HepG2 (cell line): ENCODE results near the gene NTM. TPM values are rescaled to one million over a fixed set of nuclear protein-coding genes. Genes with fewer than 3 reads are reported as not detected.

Experiments used
- ATAC-seq: fragments of 200-7000 bp; cut with Tn5 transposase; 3 replicates; pipeline ENCODE4 v1.9.1; 2020; ENCODE audit warnings: mild to moderate bottlenecking, moderate library complexity
- BruUV-seq: library from RNA; stranded (reverse); fragments of 400-500 nt; replicated peaks from 2 replicates; lab custom pipeline; 2021; lab: Mats Ljungman, UMichigan
- CTCF ChIA-PET: fragments of 300-600 bp; formaldehyde crosslinking; extraction: SDS; loops from one replicate; lab custom pipeline; 2021; ENCODE audit warnings: low total read pairs, inconsistent platforms, low intra/inter-chr PET ratio; lab: Yijun Ruan, JAX
- POLR2A ChIA-PET: fragments of 350-600 bp; sonication (Branson Sonifier 250); formaldehyde crosslinking; loops from one replicate; lab custom pipeline; 2020; ENCODE audit warnings: antibody characterized with exemption, inconsistent platforms; lab: Yijun Ruan, JAX
- DNase-seq: peaks from one replicate; pipeline ENCODE4 v3.0.0-alpha.2; 2015; ENCODE audit warnings: low spot score
- FAIRE-seq: peaks from 3 replicates; lab custom pipeline; 2011; peaks lifted over from hg19 to GRCh38; lab: Jason Lieb, UNC
- H2AFZ ChIP-seq: one replicate; pipeline ENCODE4 v1.6.1; 2011; ENCODE audit warnings: low read length, inconsistent platforms
- H3K27ac ChIP-seq: fragments of 300-600 bp; 3 replicates; pipeline ENCODE4 v1.8.0; 2011; ENCODE audit warnings: mixed run types, mild to moderate bottlenecking, mixed read lengths, low read length, inconsistent platforms; ENCODE audit not compliant: insufficient read depth; ENCODE audit errors: extremely low read length
- H3K27me3 ChIP-seq, 2 experiments: fragments of 200-600 bp in 1 of 2; 2 replicates in 1 of 2; 3 replicates in 1 of 2; pipeline versions ENCODE4 v1.6.0 to v1.8.0; 2011; ENCODE audit warnings: low read length in 2 of 2, mild to moderate bottlenecking in 2 of 2, moderate library complexity in 2 of 2, inconsistent platforms in 1 of 2; ENCODE audit not compliant: insufficient read depth in 2 of 2, control insufficient read depth in 1 of 2
- H3K36me3 ChIP-seq, 2 experiments: fragments of 200-600 bp in 1 of 2; replicated peaks in 1 of 2; 2 replicates in 1 of 2; 3 replicates in 1 of 2; pipeline versions ENCODE4 v1.5.1 to v1.8.0; 2011; ENCODE audit warnings: low read length in 2 of 2, inconsistent platforms in 1 of 2; ENCODE audit not compliant: insufficient read depth in 2 of 2, control insufficient read depth in 1 of 2
- H3K4me1 ChIP-seq: 2 replicates; pipeline ENCODE4 v1.5.1; 2012; ENCODE audit warnings: low read length, inconsistent platforms; ENCODE audit not compliant: insufficient read depth
- H3K4me2 ChIP-seq: 2 replicates; pipeline ENCODE4 v1.6.0; 2011; ENCODE audit warnings: low read depth, low read length, inconsistent platforms
- H3K4me3 ChIP-seq, 3 experiments: fragments of 200-600 bp in 1 of 3; sonication (generic), shearing (Covaris generic) in 1 of 3; replicated peaks in 1 of 3; 2 replicates each; pipeline ENCODE4 v1.5.1; 2011 to 2016; ENCODE audit warnings: low read length in 3 of 3, inconsistent platforms in 2 of 3, low read depth in 2 of 3, mild to moderate bottlenecking in 2 of 3, control low read depth in 1 of 3, mixed read lengths in 1 of 3; ENCODE audit not compliant: insufficient read depth in 1 of 3
- H3K79me2 ChIP-seq: one replicate; pipeline ENCODE4 v1.6.1; 2011; ENCODE audit warnings: low read length, inconsistent platforms; ENCODE audit not compliant: insufficient read depth
- H3K9ac ChIP-seq: 2 replicates; pipeline ENCODE4 v1.6.0; 2011; ENCODE audit warnings: mild to moderate bottlenecking, low read depth, low read length, inconsistent platforms; ENCODE audit not compliant: insufficient read depth
- H3K9me3 ChIP-seq: 2 replicates; pipeline ENCODE4 v1.5.1; 2012; ENCODE audit warnings: mild to moderate bottlenecking, low read length
- H4K20me1 ChIP-seq: 2 replicates; pipeline ENCODE4 v1.6.0; 2011; ENCODE audit warnings: inconsistent platforms, mild to moderate bottlenecking, low read length, moderate library complexity; ENCODE audit not compliant: insufficient read depth
- BRF2 ChIP-seq: sonication (generic); formaldehyde crosslinking; IDR thresholded peaks from 2 replicates; pipeline ENCODE4 v1.8.1; 2022; ENCODE audit warnings: mild to moderate bottlenecking, missing genetic modification reagents
- HNRNPUL1 ChIP-seq: fragments of 200-400 bp; formaldehyde crosslinking; IDR thresholded peaks from 2 replicates; pipeline ENCODE4 v1.6.1; 2017; ENCODE audit warnings: low read depth, mild to moderate bottlenecking, low read length, moderate library complexity
- LRRFIP1 ChIP-seq: sonication (generic); formaldehyde crosslinking; conservative IDR thresholded peaks from 2 replicates; pipeline ENCODE4 v1.4.0; 2020; ENCODE audit warnings: missing genetic modification reagents
- NFE2 ChIP-seq: sonication (generic); formaldehyde crosslinking; IDR thresholded peaks from 2 replicates; pipeline ENCODE4 v1.4.0; 2020; ENCODE audit warnings: missing genetic modification reagents
- RFX5 ChIP-seq: IDR thresholded peaks from 2 replicates; pipeline ENCODE4 v1.6.1; 2011; ENCODE audit warnings: low read depth, low read length, improper control_type of control experiment
- THYN1 ChIP-seq: sonication (generic); formaldehyde crosslinking; IDR thresholded peaks from 2 replicates; pipeline ENCODE4 v1.8.1; 2023; ENCODE audit warnings: low read depth, mild to moderate bottlenecking, moderate library complexity, missing genetic modification reagents, borderline replicate concordance
- TOPORS ChIP-seq: sonication (generic); formaldehyde crosslinking; IDR thresholded peaks from 2 replicates; pipeline ENCODE4 v1.8.0; 2023; ENCODE audit warnings: mild to moderate bottlenecking, missing genetic modification reagents
- XBP1 ChIP-seq: sonication (generic); formaldehyde crosslinking; IDR thresholded peaks from 2 replicates; pipeline ENCODE4 v1.5.0; 2020; ENCODE audit warnings: missing genetic modification reagents
- ZNF10 ChIP-seq: sonication (generic); formaldehyde crosslinking; IDR thresholded peaks from 2 replicates; pipeline ENCODE4 v1.4.0; 2020; ENCODE audit warnings: mild to moderate bottlenecking, low read depth, missing genetic modification reagents, borderline replicate concordance
- ZNF296 ChIP-seq: sonication (generic); formaldehyde crosslinking; conservative IDR thresholded peaks from 2 replicates; pipeline ENCODE4 v1.5.0; 2020; ENCODE audit warnings: mild to moderate bottlenecking, missing genetic modification reagents
- ZNF576 ChIP-seq: sonication (generic); formaldehyde crosslinking; IDR thresholded peaks from 2 replicates; pipeline ENCODE4 v1.4.0; 2020; ENCODE audit warnings: mild to moderate bottlenecking, missing genetic modification reagents
- ZNF878 ChIP-seq: sonication (generic); formaldehyde crosslinking; IDR thresholded peaks from 2 replicates; pipeline ENCODE4 v1.8.1; 2023; ENCODE audit warnings: mild to moderate bottlenecking, missing genetic modification reagents, moderate library complexity
- WGBS: methylation state at CpG from one replicate; pipeline ENCODE4 v1.1.6; 2017; ENCODE audit warnings: low lambda C conversion rate; 5-methylcytosine and 5-hydroxymethylcytosine counted together
- in situ Hi-C: cut with HindIII; loops from 2 replicates; pipeline ENCODE4 v1.10.0; 2017; ENCODE audit warnings: low pct_unique_long_range_greater_than_20kb; ENCODE audit not compliant: extremely low pct_ligation_motif_present
- intact Hi-C: fragments of 100-400 bp; cut with micrococcal nuclease; formaldehyde crosslinking; loops from one replicate; pipeline ENCODE4 v1.10.0; 2022; ENCODE audit not compliant: unreplicated experiment
- polyA plus RNA-seq, 8 experiments: library from polyadenylated mRNA; depleted of rRNA in 3 of 8; stranded (reverse) in 7 of 8; unstranded in 1 of 8; fragments of >200 nt; fragmentation: Illumina TruSeq in 4 of 8; extraction: Trizol in 4 of 8; gene quantifications; 2 replicates each; pipeline versions ENCODE4 v1.2.1 to v1.2.3, GENCODE V29; 2011 to 2016; ENCODE audit warnings: low read depth in 4 of 8, missing spikeins in 1 of 8, mixed read lengths in 1 of 8; ENCODE audit not compliant: insufficient read depth in 1 of 8
- total RNA-seq, 5 experiments: library from RNA; depleted of rRNA; stranded (reverse); fragments of >200 nt; fragmentation: Illumina TruSeq; extraction: Trizol; gene quantifications; 2 replicates each; pipeline ENCODE4 v1.2.3, GENCODE V29; 2016; ENCODE audit warnings: low read depth in 1 of 5
- TF ChIP-seq, protein P1 (sequence below): IDR thresholded peaks from 2 replicates; pipeline ENCODE4 v1.6.1; 2016; ENCODE audit warnings: missing biosample characterization, missing genetic modification reagents, low read depth
- TF ChIP-seq, protein P2 (sequence below): IDR thresholded peaks from 2 replicates; pipeline ENCODE4 v1.6.1; 2016; ENCODE audit warnings: missing genetic modification reagents, missing compliant biosample characterization
- TF ChIP-seq, protein P3 (sequence below): sonication (generic); formaldehyde crosslinking; IDR thresholded peaks from 2 replicates; pipeline ENCODE4 v1.5.0; 2020; ENCODE audit warnings: mild to moderate bottlenecking, missing genetic modification reagents

The NTM gene
- total and polyA plus RNA-seq, 2 of the 13 experiments (the other 11 are each of a cell fraction or from before 2014, with no cell fraction given), result not detected

DNA sequence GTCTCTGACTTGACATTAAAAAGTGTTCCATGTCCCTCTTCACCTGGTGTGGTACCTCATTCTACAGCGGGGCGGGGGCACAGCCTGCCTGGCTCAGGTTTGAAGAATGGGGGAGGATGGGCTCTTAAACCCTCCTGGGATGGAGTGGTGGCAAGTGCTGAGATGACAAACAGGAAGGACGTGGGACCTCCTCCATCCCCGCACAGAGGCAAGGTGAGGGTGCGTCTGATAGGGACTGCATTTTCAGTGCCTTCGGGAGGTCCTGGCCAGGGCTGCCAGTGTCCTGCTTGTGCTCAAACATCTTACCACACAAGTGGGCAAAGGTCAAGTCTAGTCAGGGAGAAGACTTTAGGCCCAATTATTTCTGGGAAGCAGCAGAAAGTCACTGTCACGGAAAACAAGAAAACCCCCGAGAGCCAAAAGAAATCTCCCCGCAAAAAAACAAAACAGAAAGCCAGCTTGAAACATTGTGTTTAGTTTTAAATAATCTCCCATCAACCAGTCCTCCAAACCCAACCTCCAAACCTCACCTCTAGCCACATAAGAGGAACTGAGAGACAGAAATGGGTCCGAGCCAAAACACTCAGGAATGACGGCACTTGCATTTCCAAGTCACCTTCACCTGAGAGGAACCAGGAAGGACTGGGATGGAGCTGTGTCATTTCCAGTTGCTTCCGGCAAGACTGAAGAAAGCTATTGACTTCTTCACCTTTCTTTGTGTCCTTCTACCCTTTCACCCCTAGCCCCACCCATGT lies 966.5 kb downstream of the NTM start:
- Histone ChIP-seq H3K36me3 (no peaks in the 10 kb centered on the region), H3K27me3 (no peaks in the 10 kb centered on the region), H3K9ac (no peak overlapping the region), H4K20me1 (no peaks in the 10 kb centered on the region), H3K9me3 (no peaks in the 10 kb centered on the region), H3K4me2 (no peak overlapping the region), H3K4me1 (no peaks in the 10 kb centered on the region), H2AFZ (no peak overlapping the region), H3K27ac (no peak overlapping the region), H3K79me2 (no peaks in the 10 kb centered on the region), H3K4me3 (no peak overlapping the region)
- ATAC-seq (no peak), FAIRE-seq (no peak), DNase-seq (no peak)
- ChIA-PET CTCF (no interaction called here), POLR2A (no interaction called here)
- WGBS, result 55% methylated on average over 12 of the region's 12 CpGs
- in situ Hi-C loops, result no loop called here
- intact Hi-C loops, result no loop called here
- no TSS peak for BruUV-seq
- no peak for TF ChIP-seq THYN1 (CRISPR knock-in tag)
- no peak for TF ChIP-seq ZNF878 (CRISPR knock-in tag)
- TF ChIP-seq, protein P1, sequence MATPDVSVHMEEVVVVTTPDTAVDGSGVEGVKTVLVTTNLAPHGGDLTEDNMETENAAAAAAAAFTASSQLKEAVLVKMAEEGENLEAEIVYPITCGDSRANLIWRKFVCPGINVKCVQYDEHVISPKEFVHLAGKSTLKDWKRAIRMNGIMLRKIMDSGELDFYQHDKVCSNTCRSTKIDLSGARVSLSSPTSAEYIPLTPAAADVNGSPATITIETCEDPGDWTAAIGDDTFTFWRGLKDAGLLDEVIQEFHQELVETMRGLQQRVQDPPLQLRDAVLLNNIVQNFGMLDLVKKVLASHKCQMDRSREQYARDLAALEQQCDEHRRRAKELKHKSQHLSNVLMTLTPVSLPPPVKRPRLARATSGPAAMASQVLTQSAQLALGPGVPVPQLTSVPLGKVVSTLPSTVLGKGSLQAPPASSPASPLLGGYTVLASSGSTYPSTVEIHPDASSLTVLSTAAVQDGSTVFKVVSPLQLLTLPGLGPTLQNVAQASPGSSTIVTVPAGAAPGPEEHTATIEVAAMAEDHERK (CRISPR knock-in tag), result no peak
- TF ChIP-seq TOPORS (CRISPR knock-in tag), result no peak
- no peak for TF ChIP-seq RFX5
- TF ChIP-seq XBP1, result no peak
- TF ChIP-seq, protein P2, sequence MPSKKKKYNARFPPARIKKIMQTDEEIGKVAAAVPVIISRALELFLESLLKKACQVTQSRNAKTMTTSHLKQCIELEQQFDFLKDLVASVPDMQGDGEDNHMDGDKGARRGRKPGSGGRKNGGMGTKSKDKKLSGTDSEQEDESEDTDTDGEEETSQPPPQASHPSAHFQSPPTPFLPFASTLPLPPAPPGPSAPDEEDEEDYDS (CRISPR knock-in tag), result no peak
- TF ChIP-seq NFE2, result no peak
- TF ChIP-seq HNRNPUL1, result no peak
- TF ChIP-seq BRF2 (CRISPR knock-in tag), result no peak
- TF ChIP-seq ZNF296 (CRISPR knock-in tag), result no peak
- no peak for TF ChIP-seq LRRFIP1 (CRISPR knock-in tag)
- no peak for TF ChIP-seq ZNF10 (CRISPR knock-in tag)
- TF ChIP-seq ZNF576 (CRISPR knock-in tag), result no peak
- TF ChIP-seq, protein P3, sequence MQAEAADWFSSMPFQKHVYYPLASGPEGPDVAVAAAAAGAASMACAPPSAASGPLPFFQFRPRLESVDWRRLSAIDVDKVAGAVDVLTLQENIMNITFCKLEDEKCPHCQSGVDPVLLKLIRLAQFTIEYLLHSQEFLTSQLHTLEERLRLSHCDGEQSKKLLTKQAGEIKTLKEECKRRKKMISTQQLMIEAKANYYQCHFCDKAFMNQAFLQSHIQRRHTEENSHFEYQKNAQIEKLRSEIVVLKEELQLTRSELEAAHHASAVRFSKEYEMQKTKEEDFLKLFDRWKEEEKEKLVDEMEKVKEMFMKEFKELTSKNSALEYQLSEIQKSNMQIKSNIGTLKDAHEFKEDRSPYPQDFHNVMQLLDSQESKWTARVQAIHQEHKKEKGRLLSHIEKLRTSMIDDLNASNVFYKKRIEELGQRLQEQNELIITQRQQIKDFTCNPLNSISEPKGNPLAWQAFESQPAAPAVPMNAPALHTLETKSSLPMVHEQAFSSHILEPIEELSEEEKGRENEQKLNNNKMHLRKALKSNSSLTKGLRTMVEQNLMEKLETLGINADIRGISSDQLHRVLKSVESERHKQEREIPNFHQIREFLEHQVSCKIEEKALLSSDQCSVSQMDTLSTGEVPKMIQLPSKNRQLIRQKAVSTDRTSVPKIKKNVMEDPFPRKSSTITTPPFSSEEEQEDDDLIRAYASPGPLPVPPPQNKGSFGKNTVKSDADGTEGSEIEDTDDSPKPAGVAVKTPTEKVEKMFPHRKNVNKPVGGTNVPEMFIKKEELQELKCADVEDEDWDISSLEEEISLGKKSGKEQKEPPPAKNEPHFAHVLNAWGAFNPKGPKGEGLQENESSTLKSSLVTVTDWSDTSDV (CRISPR knock-in tag), result no peak
